Ramos (cell line): ENCODE results near the gene RGS4.

ENCODE experiments used
- in situ Hi-C: fragments of 300-500 bp; cut with MboI; formaldehyde crosslinking; loops from one replicate; pipeline ENCODE4 v1.14.3; 2022; ENCODE audit warnings: low sequenced_read_pairs; ENCODE audit not compliant: unreplicated experiment

Gene RGS4

GRCh38 chr1:163094589-163094988, 25.4 kb downstream of the RGS4 start:
- in situ Hi-C loops: no loop called here

GRCh38 chr1:163095213-163095612, 26.1 kb downstream of the RGS4 start:
- in situ Hi-C loops: no loop called here

- in situ Hi-C loops: no loop called here
Measured at GRCh38 chr1:163102590-163102989, 33.4 kb downstream of the RGS4 start.

DNA sequence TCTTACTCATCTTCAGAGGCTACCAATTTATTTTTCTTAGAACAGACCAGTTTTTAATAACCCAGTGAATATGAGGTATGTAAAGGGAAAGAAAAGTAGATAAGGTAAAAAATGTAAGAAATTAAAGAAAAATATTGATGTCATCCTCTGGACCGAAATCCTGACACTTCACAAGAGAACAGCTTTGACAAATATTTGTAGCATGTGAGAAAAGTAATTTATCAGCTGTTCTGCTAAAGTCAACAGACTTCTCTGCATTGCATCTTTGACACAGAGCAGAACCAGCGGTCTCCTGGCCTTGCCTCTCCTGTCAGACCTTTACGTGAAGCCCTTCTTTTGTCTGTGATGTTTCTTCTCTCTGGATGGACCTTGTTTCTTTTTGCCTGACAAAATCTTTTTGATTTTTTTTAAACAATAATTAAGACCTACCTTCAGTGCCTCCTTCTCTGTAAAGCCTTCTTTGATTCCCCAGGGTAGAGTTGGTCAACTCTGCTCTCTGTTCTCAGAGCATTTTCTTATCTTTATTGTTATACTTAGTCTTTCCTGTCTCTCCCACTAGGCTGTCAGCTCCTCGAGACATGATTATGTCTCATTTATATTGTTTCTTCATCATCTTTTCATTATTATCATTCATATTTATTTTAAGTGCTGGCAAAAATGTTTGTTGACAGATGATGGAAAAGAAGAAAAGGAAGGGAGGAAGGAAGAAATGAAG, 35.4 kb downstream of the RGS4 start:
- in situ Hi-C loops: no loop called here

DNA sequence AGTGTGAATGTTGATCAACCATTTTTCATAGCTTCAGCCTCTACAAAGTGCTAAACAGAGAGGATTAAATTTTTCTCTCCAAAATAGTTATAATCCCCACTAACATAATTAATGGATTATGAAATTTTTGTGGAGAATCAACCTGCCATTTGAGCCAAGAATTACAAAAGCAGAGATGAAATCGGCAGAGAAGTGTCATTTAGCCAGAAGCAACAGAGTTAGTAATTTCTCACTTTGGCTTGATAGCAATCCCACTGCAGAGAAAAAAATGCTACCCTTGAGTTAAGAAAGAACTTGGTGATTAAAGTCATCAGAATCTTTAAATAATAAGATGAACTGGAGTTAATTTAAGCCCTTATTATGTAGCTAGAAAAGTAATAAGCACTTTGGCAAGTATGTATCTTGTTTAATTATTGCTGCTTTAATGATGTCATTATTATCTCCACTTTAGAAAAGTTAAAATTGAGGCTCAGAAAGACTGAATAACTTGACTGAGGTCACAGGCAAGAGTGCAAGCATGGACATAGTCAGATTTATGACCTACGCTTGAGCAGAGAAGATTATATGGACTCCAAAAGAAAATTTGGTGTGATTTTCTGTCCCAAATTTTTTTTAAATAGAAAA, 37.3 kb downstream of the RGS4 start:
- in situ Hi-C loops: no loop called here

- in situ Hi-C loops: no loop called here
Measured at GRCh38 chr1:163107655-163108054, 38.5 kb downstream of the RGS4 start.

DNA sequence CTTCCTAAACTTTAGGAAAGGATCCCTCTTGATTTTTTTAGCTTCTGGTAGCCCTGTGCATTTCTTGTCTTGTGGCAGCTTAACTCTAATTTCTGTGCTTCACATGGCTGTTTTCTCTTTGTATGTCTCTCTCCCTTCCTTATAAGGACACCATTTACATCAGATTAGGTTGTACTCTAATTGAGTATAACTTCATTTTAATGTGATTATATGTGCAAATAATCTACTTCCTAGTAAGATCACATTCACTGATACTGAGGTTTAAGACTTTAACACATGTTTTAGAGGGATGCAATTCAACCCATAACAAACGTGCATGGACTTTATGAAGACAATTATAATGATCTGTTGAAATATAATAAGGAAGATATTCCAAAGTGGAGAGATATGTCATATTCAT, 46.7 kb downstream of the RGS4 start:
- in situ Hi-C loops: no loop called here

- in situ Hi-C loops: no loop called here
Measured at GRCh38 chr1:163119707-163120106, 50.5 kb downstream of the RGS4 start.

DNA sequence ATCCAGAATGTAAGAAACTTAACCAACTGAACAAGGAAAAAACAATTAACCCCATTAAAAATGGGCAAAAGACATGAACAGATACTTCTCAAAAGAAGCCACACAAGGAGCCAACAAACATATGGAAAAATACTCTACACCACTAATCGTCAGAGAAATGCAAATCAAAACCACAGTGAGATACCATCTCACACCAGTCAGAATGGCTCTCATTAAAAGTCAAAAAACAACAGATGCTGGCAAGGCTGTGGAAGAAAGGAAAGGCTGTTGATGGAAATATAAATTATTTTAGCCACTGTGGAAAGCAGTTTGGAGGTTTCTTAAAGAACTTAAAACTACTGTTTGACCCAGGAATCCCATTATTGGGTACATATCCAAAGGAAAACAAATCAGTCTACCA, 51.2 kb downstream of the RGS4 start:
- in situ Hi-C loops: no loop called here

DNA sequence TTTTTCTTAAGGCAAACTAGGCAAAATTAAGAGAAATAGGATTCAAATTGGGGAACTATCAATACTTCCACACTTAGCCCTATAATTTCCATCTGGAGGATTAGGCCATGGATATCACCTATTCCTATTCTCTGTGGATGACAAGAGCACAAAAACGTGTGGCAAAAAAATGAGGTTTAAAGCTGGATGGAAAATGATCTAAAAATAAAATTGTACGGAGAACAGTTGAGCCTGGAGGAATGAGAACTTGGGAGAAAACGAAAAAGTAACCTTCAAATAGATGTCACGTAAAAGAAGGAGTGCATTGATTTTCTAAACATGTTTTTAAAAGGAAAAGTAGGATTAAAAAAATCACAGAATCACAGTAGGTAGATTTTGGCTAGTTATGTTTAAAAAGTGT, 55.7 kb downstream of the RGS4 start:
- in situ Hi-C loops: no loop called here
